WTC11 (cell line): ENCODE measurements around the gene MTA3.

Experiments
- CREB1 ChIP-seq: sonication (generic); formaldehyde crosslinking; IDR thresholded peaks from 2 replicates; pipeline ENCODE4 v1.8.0; 2023; ENCODE audit warnings: mild to moderate bottlenecking, missing genetic modification reagents
- ELF4 ChIP-seq: sonication (generic); formaldehyde crosslinking; IDR thresholded peaks from 2 replicates; pipeline ENCODE4 v1.8.1; 2022; ENCODE audit warnings: low read depth, mild to moderate bottlenecking, moderate library complexity, missing genetic modification reagents
- ESRRA ChIP-seq: sonication (generic); formaldehyde crosslinking; IDR thresholded peaks from 2 replicates; pipeline ENCODE4 v1.8.1; 2022; ENCODE audit warnings: mild to moderate bottlenecking, missing genetic modification reagents, borderline replicate concordance
- KAT7 ChIP-seq: sonication (generic); formaldehyde crosslinking; IDR thresholded peaks from 2 replicates; pipeline ENCODE4 v1.8.1; 2023; ENCODE audit warnings: missing genetic modification reagents, mild to moderate bottlenecking, borderline replicate concordance
- TF ChIP-seq, protein P1 (sequence below): fragments of 200-600 bp; IDR thresholded peaks from 2 replicates; pipeline ENCODE4 v1.8.0; 2022; ENCODE audit warnings: antibody characterized with exemption
- TF ChIP-seq, protein P2 (sequence below): sonication (generic); formaldehyde crosslinking; IDR thresholded peaks from 2 replicates; pipeline ENCODE4 v1.8.0; 2023; ENCODE audit warnings: missing genetic modification reagents
- TF ChIP-seq, protein P3 (sequence below): sonication (generic); formaldehyde crosslinking; IDR thresholded peaks from 2 replicates; pipeline ENCODE4 v1.8.1; 2022; ENCODE audit warnings: mild to moderate bottlenecking, moderate library complexity, missing genetic modification reagents
- TF ChIP-seq, protein P4 (sequence below): sonication (generic); formaldehyde crosslinking; IDR thresholded peaks from 2 replicates; pipeline ENCODE4 v1.8.0; 2022; ENCODE audit warnings: mild to moderate bottlenecking, missing genetic modification reagents
- TF ChIP-seq, protein P5 (sequence below): sonication (generic); formaldehyde crosslinking; conservative IDR thresholded peaks from 2 replicates; pipeline ENCODE4 v1.8.1; 2022; ENCODE audit warnings: mild to moderate bottlenecking, missing genetic modification reagents

DNA sequence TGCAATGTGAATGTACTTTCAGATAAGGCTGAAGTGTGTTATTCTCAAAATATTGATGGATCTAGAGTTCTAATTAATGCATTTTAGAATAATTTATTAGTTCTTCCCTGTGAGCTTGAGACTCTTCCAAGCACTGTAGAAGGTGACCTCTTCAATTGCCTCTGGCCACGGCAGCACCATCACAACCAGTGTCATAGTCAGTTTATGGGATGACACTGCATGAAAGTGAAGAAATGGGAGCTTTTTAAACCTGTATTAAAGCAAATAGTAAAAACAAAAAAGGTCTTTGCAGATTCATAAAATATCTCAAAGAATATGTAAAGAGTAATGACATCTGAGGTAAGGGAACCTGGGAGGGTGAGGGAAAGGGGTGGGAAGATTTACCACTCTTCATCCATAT lies 143.5 kb downstream of the MTA3 start:
- TF ChIP-seq CREB1 (no peak), KAT7 (CRISPR knock-in tag) (no peak), ESRRA (CRISPR knock-in tag) (no peak), ELF4 (CRISPR knock-in tag) (no peak)
- TF ChIP-seq, protein P1, sequence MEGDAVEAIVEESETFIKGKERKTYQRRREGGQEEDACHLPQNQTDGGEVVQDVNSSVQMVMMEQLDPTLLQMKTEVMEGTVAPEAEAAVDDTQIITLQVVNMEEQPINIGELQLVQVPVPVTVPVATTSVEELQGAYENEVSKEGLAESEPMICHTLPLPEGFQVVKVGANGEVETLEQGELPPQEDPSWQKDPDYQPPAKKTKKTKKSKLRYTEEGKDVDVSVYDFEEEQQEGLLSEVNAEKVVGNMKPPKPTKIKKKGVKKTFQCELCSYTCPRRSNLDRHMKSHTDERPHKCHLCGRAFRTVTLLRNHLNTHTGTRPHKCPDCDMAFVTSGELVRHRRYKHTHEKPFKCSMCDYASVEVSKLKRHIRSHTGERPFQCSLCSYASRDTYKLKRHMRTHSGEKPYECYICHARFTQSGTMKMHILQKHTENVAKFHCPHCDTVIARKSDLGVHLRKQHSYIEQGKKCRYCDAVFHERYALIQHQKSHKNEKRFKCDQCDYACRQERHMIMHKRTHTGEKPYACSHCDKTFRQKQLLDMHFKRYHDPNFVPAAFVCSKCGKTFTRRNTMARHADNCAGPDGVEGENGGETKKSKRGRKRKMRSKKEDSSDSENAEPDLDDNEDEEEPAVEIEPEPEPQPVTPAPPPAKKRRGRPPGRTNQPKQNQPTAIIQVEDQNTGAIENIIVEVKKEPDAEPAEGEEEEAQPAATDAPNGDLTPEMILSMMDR = no peak
- TF ChIP-seq, protein P2, sequence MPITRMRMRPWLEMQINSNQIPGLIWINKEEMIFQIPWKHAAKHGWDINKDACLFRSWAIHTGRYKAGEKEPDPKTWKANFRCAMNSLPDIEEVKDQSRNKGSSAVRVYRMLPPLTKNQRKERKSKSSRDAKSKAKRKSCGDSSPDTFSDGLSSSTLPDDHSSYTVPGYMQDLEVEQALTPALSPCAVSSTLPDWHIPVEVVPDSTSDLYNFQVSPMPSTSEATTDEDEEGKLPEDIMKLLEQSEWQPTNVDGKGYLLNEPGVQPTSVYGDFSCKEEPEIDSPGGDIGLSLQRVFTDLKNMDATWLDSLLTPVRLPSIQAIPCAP (CRISPR knock-in tag) = no peak
- TF ChIP-seq, protein P3, sequence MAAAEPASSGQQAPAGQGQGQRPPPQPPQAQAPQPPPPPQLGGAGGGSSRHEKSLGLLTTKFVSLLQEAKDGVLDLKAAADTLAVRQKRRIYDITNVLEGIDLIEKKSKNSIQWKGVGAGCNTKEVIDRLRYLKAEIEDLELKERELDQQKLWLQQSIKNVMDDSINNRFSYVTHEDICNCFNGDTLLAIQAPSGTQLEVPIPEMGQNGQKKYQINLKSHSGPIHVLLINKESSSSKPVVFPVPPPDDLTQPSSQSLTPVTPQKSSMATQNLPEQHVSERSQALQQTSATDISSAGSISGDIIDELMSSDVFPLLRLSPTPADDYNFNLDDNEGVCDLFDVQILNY (CRISPR knock-in tag) = no peak
- TF ChIP-seq, protein P4, sequence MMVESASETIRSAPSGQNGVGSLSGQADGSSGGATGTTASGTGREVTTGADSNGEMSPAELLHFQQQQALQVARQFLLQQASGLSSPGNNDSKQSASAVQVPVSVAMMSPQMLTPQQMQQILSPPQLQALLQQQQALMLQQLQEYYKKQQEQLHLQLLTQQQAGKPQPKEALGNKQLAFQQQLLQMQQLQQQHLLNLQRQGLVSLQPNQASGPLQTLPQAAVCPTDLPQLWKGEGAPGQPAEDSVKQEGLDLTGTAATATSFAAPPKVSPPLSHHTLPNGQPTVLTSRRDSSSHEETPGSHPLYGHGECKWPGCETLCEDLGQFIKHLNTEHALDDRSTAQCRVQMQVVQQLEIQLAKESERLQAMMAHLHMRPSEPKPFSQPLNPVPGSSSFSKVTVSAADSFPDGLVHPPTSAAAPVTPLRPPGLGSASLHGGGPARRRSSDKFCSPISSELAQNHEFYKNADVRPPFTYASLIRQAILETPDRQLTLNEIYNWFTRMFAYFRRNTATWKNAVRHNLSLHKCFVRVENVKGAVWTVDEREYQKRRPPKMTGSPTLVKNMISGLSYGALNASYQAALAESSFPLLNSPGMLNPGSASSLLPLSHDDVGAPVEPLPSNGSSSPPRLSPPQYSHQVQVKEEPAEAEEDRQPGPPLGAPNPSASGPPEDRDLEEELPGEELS (CRISPR knock-in tag) = no peak
- TF ChIP-seq, protein P5, sequence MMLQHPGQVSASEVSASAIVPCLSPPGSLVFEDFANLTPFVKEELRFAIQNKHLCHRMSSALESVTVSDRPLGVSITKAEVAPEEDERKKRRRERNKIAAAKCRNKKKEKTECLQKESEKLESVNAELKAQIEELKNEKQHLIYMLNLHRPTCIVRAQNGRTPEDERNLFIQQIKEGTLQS = no peak
